Natural killer cell (primary cell): ENCODE measurements around the gene ZNF536. TPM values are rescaled to one million over a fixed set of nuclear protein-coding genes. Genes with fewer than 3 reads are reported as not detected.
"Not testable (repeated sequence)": the region's sequence is repeated elsewhere in the genome, so short reads cannot be mapped to it uniquely, and the experiment has no call there.

Experiments used
- ATAC-seq, 3 donors: fragments of 150-1000 bp in 2 of 3; fragments of 200-7000 bp in 1 of 3; cut with Tn5 transposase; 1 replicate in 1 of 3; 2 replicates in 2 of 3; pipeline ENCODE4 v1.10.0; 2021; ENCODE audit warnings: mild to moderate bottlenecking in 2 of 3, moderate library complexity in 2 of 3
- DNase-seq, 2 donors: peaks; one replicate each; pipeline versions ENCODE4 v3.0.0 to v3.0.0-alpha.2; 2013 to 2021; ENCODE audit warnings: mixed read lengths in 1 of 2
- H3K27ac ChIP-seq: one replicate; pipeline ENCODE4 v1.5.1; 2013; ENCODE audit warnings: mild to moderate bottlenecking, low read length
- H3K27me3 ChIP-seq: one replicate; pipeline ENCODE4 v1.6.1; 2013; ENCODE audit warnings: low read length; ENCODE audit not compliant: control insufficient read depth, insufficient read depth
- H3K36me3 ChIP-seq: one replicate; pipeline ENCODE4 v1.6.1; 2013; ENCODE audit warnings: low read length; ENCODE audit not compliant: control insufficient read depth, insufficient read depth
- H3K4me1 ChIP-seq: one replicate; pipeline ENCODE4 v1.6.1; 2013; ENCODE audit warnings: low read length; ENCODE audit not compliant: control insufficient read depth, insufficient read depth
- H3K4me3 ChIP-seq: one replicate; pipeline ENCODE4 v1.5.1; 2013; ENCODE audit warnings: low read length
- H3K9me3 ChIP-seq: one replicate; pipeline ENCODE4 v1.6.1; 2013; ENCODE audit warnings: low read length; ENCODE audit not compliant: control insufficient read depth, insufficient read depth
- H3K27ac Mint-ChIP-seq, 2 donors: one replicate each; pipeline ENCODE4 v1.8.0; 2022; ENCODE audit warnings: mild to moderate bottlenecking in 2 of 2, mixed read lengths in 2 of 2, moderate library complexity in 1 of 2
- H3K27me3 Mint-ChIP-seq, 2 donors: one replicate each; pipeline ENCODE4 v1.8.0; 2022; ENCODE audit warnings: low read depth in 2 of 2, mixed read lengths in 2 of 2
- H3K36me3 Mint-ChIP-seq: one replicate; pipeline ENCODE4 v1.8.0; 2022; ENCODE audit warnings: mixed read lengths
- H3K4me1 Mint-ChIP-seq, 2 donors: one replicate each; pipeline ENCODE4 v1.8.0; 2022; ENCODE audit warnings: mixed read lengths in 2 of 2
- H3K4me3 Mint-ChIP-seq: one replicate; pipeline ENCODE4 v1.8.0; 2022; ENCODE audit warnings: mild to moderate bottlenecking, moderate library complexity, mixed read lengths
- H3K9me3 Mint-ChIP-seq, 2 donors: one replicate each; pipeline ENCODE4 v1.8.0; 2022; ENCODE audit warnings: mixed read lengths in 2 of 2
- WGBS: methylation state at CpG from one replicate; pipeline ENCODE4 v1.1.7; 2013; ENCODE audit warnings: missing lambda C conversion rate; ENCODE audit not compliant: insufficient coverage; 5-methylcytosine and 5-hydroxymethylcytosine counted together
- intact Hi-C: fragments of 100-400 bp; cut with micrococcal nuclease; formaldehyde crosslinking; loops from one replicate; pipeline ENCODE4 v1.14.2; 2022
- total RNA-seq, 4 donors: library from RNA; stranded (reverse); fragments of 120-200 nt in 1 of 4; gene quantifications; one replicate each; pipeline versions ENCODE4 v1.2.3 to v1.2.4, GENCODE V29; 2013 to 2022
- TF ChIP-seq, protein P1 (sequence below): fragments of 200-600 bp; IDR thresholded peaks from one replicate; pipeline ENCODE4 v1.8.0; 2022; ENCODE audit warnings: antibody characterized with exemption

Gene ZNF536
- total RNA-seq, 3 donors from 2014 or later (not counting 1 experiment from before 2014, with no cell fraction given), result not detected

DNA sequence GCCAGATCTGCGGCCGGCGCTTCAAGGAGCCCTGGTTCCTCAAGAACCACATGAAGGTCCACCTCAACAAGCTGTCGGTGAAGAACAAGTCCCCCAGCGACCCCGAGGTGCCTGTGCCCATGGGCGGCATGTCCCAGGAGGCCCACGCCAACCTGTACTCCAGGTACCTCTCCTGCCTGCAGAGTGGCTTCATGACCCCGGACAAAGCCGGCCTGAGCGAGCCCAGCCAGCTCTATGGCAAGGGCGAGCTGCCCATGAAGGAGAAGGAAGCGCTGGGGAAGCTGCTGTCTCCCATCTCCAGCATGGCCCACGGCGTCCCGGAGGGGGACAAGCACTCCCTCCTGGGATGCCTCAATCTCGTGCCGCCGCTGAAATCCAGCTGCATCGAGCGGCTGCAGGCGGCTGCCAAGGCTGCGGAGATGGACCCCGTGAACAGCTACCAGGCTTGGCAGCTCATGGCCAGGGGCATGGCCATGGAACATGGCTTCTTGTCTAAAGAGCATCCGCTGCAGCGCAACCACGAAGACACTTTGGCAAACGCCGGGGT, 72.6 kb downstream of the ZNF536 start:
- no peak overlapping the region for H3K4me3 Mint-ChIP-seq
- H3K27ac Mint-ChIP-seq, result no peak overlapping the region
- no peaks in the 10 kb centered on the region for H3K4me1 ChIP-seq
- H3K36me3 Mint-ChIP-seq, result no peaks in the 10 kb centered on the region
- H3K27me3 Mint-ChIP-seq, result peaks cover 0 to 21% of the 10 kb centered on the region in 2 donors
- H3K27ac ChIP-seq, result no peak overlapping the region
- ATAC-seq (no peak), DNase-seq (no peak)
- H3K9me3 Mint-ChIP-seq, result no peaks in the 10 kb centered on the region
- no peaks in the 10 kb centered on the region for H3K9me3 ChIP-seq
- no peak overlapping the region for H3K4me3 ChIP-seq
- no peaks in the 10 kb centered on the region for H3K36me3 ChIP-seq
- H3K4me1 Mint-ChIP-seq, result no peaks in the 10 kb centered on the region
- WGBS, result 95% methylated on average over 29 of the region's 29 CpGs
- no peaks in the 10 kb centered on the region for H3K27me3 ChIP-seq
- TF ChIP-seq, protein P1, sequence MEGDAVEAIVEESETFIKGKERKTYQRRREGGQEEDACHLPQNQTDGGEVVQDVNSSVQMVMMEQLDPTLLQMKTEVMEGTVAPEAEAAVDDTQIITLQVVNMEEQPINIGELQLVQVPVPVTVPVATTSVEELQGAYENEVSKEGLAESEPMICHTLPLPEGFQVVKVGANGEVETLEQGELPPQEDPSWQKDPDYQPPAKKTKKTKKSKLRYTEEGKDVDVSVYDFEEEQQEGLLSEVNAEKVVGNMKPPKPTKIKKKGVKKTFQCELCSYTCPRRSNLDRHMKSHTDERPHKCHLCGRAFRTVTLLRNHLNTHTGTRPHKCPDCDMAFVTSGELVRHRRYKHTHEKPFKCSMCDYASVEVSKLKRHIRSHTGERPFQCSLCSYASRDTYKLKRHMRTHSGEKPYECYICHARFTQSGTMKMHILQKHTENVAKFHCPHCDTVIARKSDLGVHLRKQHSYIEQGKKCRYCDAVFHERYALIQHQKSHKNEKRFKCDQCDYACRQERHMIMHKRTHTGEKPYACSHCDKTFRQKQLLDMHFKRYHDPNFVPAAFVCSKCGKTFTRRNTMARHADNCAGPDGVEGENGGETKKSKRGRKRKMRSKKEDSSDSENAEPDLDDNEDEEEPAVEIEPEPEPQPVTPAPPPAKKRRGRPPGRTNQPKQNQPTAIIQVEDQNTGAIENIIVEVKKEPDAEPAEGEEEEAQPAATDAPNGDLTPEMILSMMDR, result no peak
- intact Hi-C loops, result no loop called here

DNA sequence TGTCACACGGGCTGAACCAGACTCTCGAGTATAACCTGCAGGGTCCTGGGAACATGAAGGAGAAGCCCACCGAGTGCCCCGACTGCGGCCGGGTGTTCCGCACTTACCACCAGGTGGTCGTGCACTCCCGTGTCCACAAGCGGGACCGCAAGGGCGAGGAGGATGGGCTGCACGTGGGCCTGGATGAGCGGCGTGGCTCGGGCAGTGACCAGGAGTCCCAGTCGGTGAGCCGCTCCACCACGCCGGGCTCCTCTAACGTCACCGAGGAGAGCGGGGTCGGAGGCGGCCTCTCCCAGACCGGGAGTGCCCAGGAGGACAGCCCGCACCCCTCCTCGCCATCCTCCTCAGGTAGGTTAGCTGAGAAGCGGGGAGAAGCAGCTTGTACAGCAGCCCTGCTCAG, 73.2 kb downstream of the ZNF536 start:
- DNase-seq (no peak), ATAC-seq (no peak)
- Histone ChIP-seq H3K36me3 (no peaks in the 10 kb centered on the region), H3K27me3 (no peaks in the 10 kb centered on the region), H3K4me1 (no peaks in the 10 kb centered on the region), H3K4me3 (no peak overlapping the region), H3K9me3 (no peaks in the 10 kb centered on the region), H3K27ac (no peak overlapping the region)
- 94% methylated on average over 29 of the region's 29 CpGs for WGBS
- Mint-ChIP-seq H3K36me3 (no peaks in the 10 kb centered on the region), H3K27me3 (peaks cover 0 to 24% of the 10 kb centered on the region in 2 donors), H3K4me3 (no peak overlapping the region), H3K9me3 (no peaks in the 10 kb centered on the region), H3K27ac (no peak overlapping the region), H3K4me1 (no peaks in the 10 kb centered on the region)
- TF ChIP-seq, protein P1, result no peak
- intact Hi-C loops, result no loop called here

DNA sequence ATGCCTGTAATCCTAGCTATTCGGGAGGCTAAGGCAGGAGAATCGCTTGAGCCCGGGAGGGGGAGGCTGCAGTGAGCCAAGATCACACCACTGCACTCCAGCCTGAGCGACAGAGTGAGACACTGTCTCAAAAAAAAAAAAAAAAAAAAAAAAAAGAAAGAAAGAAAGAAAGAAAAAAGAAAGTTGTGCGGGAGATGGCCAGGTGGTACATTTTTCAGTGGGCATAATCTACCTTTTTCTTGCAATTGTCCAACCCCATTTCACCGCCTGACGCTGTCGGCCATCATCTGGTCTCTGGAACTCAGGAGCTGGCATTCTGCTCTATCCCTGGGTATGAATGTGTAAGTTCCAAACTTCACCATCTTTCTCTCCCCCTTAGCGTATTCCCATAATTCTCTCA, 73.9 kb downstream of the ZNF536 start:
- H3K9me3 Mint-ChIP-seq, H3K27me3 ChIP-seq, H3K27ac ChIP-seq, DNase-seq, intact Hi-C loops, H3K4me1 Mint-ChIP-seq, H3K4me3 ChIP-seq, H3K36me3 Mint-ChIP-seq, H3K9me3 ChIP-seq, H3K4me3 Mint-ChIP-seq, H3K27ac Mint-ChIP-seq, H3K36me3 ChIP-seq, H3K4me1 ChIP-seq, ATAC-seq: not testable (repeated sequence)
- 94% methylated on average over 8 of the region's 9 CpGs for WGBS
- H3K27me3 Mint-ChIP-seq, result peaks cover 0 to 24% of the 10 kb centered on the region in 2 donors

DNA sequence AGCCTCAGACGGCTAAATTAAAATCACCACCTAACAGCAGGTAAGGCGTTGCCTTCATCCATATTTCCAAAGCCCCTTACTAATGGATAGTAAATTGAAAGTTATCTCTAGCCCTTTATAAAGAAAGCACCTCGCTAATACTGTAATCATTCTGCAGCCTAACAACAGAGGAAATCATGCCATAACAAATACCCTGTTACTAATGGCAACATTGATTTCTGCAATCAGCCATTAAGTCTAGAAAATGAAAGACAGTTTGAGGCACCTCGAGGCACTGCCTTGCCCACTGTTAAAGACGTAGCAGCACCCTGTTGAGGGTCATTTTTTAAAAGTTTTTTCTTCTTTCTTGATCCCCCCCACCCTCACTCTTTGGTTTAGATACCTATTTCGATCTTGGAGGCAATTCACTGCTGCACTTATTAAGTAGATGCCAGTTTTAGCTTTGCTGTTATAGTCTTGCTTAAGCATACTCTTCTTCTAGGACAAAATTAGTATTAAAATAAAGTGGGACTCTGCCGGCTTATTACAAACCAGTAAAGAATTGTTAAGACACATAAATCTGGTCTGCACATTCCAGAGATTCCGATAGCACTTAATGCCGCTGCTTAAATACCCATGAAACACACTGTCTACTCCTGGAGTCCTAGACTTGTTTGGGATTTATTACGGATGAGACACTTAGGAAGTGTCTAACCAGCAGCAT, 74.8 kb downstream of the ZNF536 start:
- ATAC-seq, result no peak
- Histone ChIP-seq H3K27ac (no peak overlapping the region), H3K36me3 (no peaks in the 10 kb centered on the region), H3K4me3 (no peak overlapping the region), H3K4me1 (no peaks in the 10 kb centered on the region), H3K9me3 (no peaks in the 10 kb centered on the region), H3K27me3 (no peaks in the 10 kb centered on the region)
- H3K4me3 Mint-ChIP-seq, result no peak overlapping the region
- H3K4me1 Mint-ChIP-seq, result no peaks in the 10 kb centered on the region
- TF ChIP-seq, protein P1, result no peak
- no peaks in the 10 kb centered on the region for H3K9me3 Mint-ChIP-seq
- no peak overlapping the region for H3K27ac Mint-ChIP-seq
- H3K36me3 Mint-ChIP-seq, result no peaks in the 10 kb centered on the region
- peaks cover 0 to 24% of the 10 kb centered on the region in 2 donors for H3K27me3 Mint-ChIP-seq
- WGBS, result 91% methylated on average over 7 of the region's 10 CpGs
- DNase-seq, result no peak
- intact Hi-C loops, result no loop called here
